ENCODE results near the gene PHACTR3.

DNA sequence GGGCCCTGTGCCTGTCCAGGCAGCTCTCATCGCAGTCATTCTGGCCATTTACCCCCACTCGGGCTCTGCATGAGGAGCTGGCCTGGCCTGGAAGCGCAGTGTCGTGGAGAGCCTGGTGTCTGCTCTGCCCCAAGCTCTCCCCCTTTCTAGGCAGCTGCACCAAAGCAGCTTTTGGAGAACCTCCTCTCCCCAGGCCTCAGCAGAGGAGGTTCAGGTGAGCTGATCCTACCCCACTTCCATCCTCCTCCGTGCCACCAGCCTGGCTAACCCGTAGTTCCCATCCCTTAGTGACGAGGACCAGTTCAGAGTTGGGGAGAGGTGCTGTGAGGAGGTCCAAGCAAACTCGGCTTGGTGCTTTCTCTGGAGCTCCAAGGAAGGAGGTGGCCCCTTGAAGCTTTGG lies 30.5 kb upstream of the PHACTR3 start:
- TF ChIP-seq CTCF (IDR thresholded peaks at IDR 0.05) (no peak), POLR2A (IDR thresholded peaks at IDR 0.05) (no peak)

Data from tibial nerve (tissue), 3 donors.